ENCODE results near the gene MREG.

DNA sequence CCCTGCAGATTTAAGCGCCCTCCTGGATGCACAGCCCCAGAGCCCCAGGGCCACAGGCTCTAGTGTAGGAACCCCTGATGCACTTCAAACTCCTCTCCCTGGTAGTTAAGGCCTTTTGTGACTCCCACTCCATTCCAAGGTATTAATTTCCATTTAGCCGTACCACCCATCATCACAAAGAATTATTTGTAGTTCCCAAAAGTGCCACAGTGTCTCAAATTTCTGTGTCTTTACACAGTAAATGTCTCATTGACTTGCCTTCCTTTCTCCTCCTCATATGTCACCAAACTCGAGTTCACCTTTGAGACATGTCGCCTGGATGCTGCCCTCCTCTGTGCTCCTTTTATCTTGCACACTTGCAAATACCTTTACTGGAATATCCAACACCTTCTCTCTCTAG lies 42.3 kb upstream of the MREG start:
- TF ChIP-seq FOXA1 (IDR thresholded peaks at IDR 0.05) (no peak), TAF1 (conservative IDR thresholded peaks at IDR 0.05) (no peak), SP1 (IDR thresholded peaks at IDR 0.05) (no peak), RXRA (IDR thresholded peaks at IDR 0.05) (no peak), JUND (IDR thresholded peaks at IDR 0.05) (no peak), GABPA (IDR thresholded peaks at IDR 0.05 in 1 of 2, conservative IDR thresholded peaks at IDR 0.05 in 1 of 2) (no peak), YY1 (IDR thresholded peaks at IDR 0.05) (no peak), RAD21 (IDR thresholded peaks at IDR 0.05) (no peak)
- TF ChIP-seq, protein P1, sequence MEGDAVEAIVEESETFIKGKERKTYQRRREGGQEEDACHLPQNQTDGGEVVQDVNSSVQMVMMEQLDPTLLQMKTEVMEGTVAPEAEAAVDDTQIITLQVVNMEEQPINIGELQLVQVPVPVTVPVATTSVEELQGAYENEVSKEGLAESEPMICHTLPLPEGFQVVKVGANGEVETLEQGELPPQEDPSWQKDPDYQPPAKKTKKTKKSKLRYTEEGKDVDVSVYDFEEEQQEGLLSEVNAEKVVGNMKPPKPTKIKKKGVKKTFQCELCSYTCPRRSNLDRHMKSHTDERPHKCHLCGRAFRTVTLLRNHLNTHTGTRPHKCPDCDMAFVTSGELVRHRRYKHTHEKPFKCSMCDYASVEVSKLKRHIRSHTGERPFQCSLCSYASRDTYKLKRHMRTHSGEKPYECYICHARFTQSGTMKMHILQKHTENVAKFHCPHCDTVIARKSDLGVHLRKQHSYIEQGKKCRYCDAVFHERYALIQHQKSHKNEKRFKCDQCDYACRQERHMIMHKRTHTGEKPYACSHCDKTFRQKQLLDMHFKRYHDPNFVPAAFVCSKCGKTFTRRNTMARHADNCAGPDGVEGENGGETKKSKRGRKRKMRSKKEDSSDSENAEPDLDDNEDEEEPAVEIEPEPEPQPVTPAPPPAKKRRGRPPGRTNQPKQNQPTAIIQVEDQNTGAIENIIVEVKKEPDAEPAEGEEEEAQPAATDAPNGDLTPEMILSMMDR (IDR thresholded peaks at IDR 0.05; ENCODE audit: low read depth, low read length, missing input control), result no peak
- TF ChIP-seq, protein P2, sequence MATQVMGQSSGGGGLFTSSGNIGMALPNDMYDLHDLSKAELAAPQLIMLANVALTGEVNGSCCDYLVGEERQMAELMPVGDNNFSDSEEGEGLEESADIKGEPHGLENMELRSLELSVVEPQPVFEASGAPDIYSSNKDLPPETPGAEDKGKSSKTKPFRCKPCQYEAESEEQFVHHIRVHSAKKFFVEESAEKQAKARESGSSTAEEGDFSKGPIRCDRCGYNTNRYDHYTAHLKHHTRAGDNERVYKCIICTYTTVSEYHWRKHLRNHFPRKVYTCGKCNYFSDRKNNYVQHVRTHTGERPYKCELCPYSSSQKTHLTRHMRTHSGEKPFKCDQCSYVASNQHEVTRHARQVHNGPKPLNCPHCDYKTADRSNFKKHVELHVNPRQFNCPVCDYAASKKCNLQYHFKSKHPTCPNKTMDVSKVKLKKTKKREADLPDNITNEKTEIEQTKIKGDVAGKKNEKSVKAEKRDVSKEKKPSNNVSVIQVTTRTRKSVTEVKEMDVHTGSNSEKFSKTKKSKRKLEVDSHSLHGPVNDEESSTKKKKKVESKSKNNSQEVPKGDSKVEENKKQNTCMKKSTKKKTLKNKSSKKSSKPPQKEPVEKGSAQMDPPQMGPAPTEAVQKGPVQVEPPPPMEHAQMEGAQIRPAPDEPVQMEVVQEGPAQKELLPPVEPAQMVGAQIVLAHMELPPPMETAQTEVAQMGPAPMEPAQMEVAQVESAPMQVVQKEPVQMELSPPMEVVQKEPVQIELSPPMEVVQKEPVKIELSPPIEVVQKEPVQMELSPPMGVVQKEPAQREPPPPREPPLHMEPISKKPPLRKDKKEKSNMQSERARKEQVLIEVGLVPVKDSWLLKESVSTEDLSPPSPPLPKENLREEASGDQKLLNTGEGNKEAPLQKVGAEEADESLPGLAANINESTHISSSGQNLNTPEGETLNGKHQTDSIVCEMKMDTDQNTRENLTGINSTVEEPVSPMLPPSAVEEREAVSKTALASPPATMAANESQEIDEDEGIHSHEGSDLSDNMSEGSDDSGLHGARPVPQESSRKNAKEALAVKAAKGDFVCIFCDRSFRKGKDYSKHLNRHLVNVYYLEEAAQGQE (IDR thresholded peaks at IDR 0.05), result no peak
- TF ChIP-seq, protein P3, sequence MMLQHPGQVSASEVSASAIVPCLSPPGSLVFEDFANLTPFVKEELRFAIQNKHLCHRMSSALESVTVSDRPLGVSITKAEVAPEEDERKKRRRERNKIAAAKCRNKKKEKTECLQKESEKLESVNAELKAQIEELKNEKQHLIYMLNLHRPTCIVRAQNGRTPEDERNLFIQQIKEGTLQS (IDR thresholded peaks at IDR 0.05), result no peak
- TF ChIP-seq, protein P4, sequence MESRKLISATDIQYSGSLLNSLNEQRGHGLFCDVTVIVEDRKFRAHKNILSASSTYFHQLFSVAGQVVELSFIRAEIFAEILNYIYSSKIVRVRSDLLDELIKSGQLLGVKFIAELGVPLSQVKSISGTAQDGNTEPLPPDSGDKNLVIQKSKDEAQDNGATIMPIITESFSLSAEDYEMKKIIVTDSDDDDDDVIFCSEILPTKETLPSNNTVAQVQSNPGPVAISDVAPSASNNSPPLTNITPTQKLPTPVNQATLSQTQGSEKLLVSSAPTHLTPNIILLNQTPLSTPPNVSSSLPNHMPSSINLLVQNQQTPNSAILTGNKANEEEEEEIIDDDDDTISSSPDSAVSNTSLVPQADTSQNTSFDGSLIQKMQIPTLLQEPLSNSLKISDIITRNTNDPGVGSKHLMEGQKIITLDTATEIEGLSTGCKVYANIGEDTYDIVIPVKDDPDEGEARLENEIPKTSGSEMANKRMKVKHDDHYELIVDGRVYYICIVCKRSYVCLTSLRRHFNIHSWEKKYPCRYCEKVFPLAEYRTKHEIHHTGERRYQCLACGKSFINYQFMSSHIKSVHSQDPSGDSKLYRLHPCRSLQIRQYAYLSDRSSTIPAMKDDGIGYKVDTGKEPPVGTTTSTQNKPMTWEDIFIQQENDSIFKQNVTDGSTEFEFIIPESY (IDR thresholded peaks at IDR 0.05), result no peak
- TF ChIP-seq, protein P5, sequence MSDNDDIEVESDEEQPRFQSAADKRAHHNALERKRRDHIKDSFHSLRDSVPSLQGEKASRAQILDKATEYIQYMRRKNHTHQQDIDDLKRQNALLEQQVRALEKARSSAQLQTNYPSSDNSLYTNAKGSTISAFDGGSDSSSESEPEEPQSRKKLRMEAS (IDR thresholded peaks at IDR 0.05), result no peak

Data from liver (tissue), 3 donors.